HCT116 (cell line): ENCODE measurements around the gene UFSP2. TPM values are rescaled to one million over a fixed set of nuclear protein-coding genes. Genes with fewer than 3 reads are reported as not detected.

Source experiments
- ATAC-seq: fragments of 200-7000 bp; cut with Tn5 transposase; 2 replicates; pipeline ENCODE4 v1.9.1; 2020; ENCODE audit warnings: mild to moderate bottlenecking, moderate library complexity
- BruUV-seq: library from RNA; stranded (reverse); fragments of 400-500 nt; replicated peaks from 2 replicates; lab custom pipeline; 2021; lab: Mats Ljungman, UMichigan
- CTCF ChIA-PET: fragments of 300-600 bp; sonication (Branson Sonifier 250); formaldehyde crosslinking; loops from one replicate; lab custom pipeline; 2021; ENCODE audit warnings: antibody characterized with exemption; lab: Charles Lee
- POLR2A ChIA-PET: fragments of 300-600, 350-600 bp; sonication (Branson Sonifier 250); formaldehyde crosslinking; loops from one replicate; lab custom pipeline; 2021; ENCODE audit warnings: antibody characterized with exemption; lab: Charles Lee
- RAD21 ChIA-PET, 2 experiments: fragments of 300-600 bp; sonication (Branson Sonifier 250); formaldehyde crosslinking; loops; one replicate each; lab custom pipeline; 2023; ENCODE audit warnings: low total read pairs in 2 of 2; ENCODE audit not compliant: uncharacterized antibody in 2 of 2, unreplicated experiment in 2 of 2, low non-redundant PET in 1 of 2; lab: Charles Lee
- DNase-seq: peaks from one replicate; pipeline ENCODE4 v3.0.0-alpha.2; 2010; ENCODE audit warnings: low read depth, low spot score
- H2AFZ ChIP-seq: fragments of 200-600 bp; shearing (Covaris generic), sonication (generic); 2 replicates; pipeline ENCODE4 v1.6.1; 2017; ENCODE audit warnings: low read depth, mixed run types, mixed read lengths, antibody characterized with exemption, low read length; ENCODE audit not compliant: poor library complexity, severe bottlenecking
- H3K27ac ChIP-seq: 2 replicates; pipeline ENCODE4 v1.5.1; 2012; ENCODE audit warnings: low read depth, low read length
- H3K27me3 ChIP-seq: fragments of 200-600 bp; sonication (generic); 2 replicates; pipeline ENCODE4 v1.6.1; 2016; ENCODE audit warnings: mixed run types, low read length, mixed read lengths; ENCODE audit not compliant: insufficient read depth
- H3K36me3 ChIP-seq, 2 experiments: fragments of 200-500 bp in 1 of 2; fragments of 200-600 bp in 1 of 2; sonication (Bioruptor generic) in 1 of 2; sonication (generic) in 1 of 2; 2 replicates each; pipeline versions ENCODE4 v1.5.1 to v1.6.1; 2014 to 2016; ENCODE audit warnings: low read length in 2 of 2, inconsistent platforms in 1 of 2, mixed read lengths in 1 of 2, mixed run types in 1 of 2; ENCODE audit not compliant: insufficient read depth in 2 of 2, control insufficient read depth in 1 of 2
- H3K4me1 ChIP-seq, 2 experiments: fragments of 200-600 bp in 1 of 2; sonication (generic) in 1 of 2; 2 replicates each; pipeline versions ENCODE4 v1.5.1 to v1.6.1; 2012 to 2017; ENCODE audit warnings: low read length in 2 of 2, inconsistent platforms in 1 of 2, mild to moderate bottlenecking in 1 of 2, mixed read lengths in 1 of 2, mixed run types in 1 of 2, moderate library complexity in 1 of 2; ENCODE audit not compliant: insufficient read depth in 2 of 2, control insufficient read depth in 1 of 2
- H3K4me2 ChIP-seq: fragments of 200-600 bp; sonication (generic); 2 replicates; pipeline ENCODE4 v1.6.1; 2017; ENCODE audit warnings: mixed run types, low read length, mixed read lengths
- H3K4me3 ChIP-seq, 2 experiments: fragments of 200-600 bp in 1 of 2; sonication (generic) in 1 of 2; replicated peaks in 1 of 2; 2 replicates each; pipeline ENCODE4 v1.5.1; 2011 to 2016; ENCODE audit warnings: low read length in 2 of 2, control low read depth in 1 of 2, low read depth in 1 of 2, mild to moderate bottlenecking in 1 of 2, mixed read lengths in 1 of 2, mixed run types in 1 of 2
- H3K79me2 ChIP-seq: fragments of 200-600 bp; sonication (generic); 2 replicates; pipeline ENCODE4 v1.6.1; 2017; ENCODE audit warnings: mild to moderate bottlenecking, mixed run types, low read length, moderate library complexity, mixed read lengths; ENCODE audit not compliant: insufficient read depth
- H3K9ac ChIP-seq: fragments of 200-600 bp; sonication (generic); 2 replicates; pipeline ENCODE4 v1.6.1; 2016; ENCODE audit warnings: low read length, mixed read lengths
- H3K9me2 ChIP-seq: fragments of 200-600 bp; sonication (generic), shearing (Covaris generic); 2 replicates; pipeline ENCODE4 v1.6.1; 2017; ENCODE audit warnings: mixed run types, mild to moderate bottlenecking, moderate library complexity; ENCODE audit not compliant: insufficient read depth
- H3K9me3 ChIP-seq, 2 experiments: fragments of 200-500 bp in 1 of 2; fragments of 200-600 bp in 1 of 2; sonication (Bioruptor generic) in 1 of 2; sonication (generic) in 1 of 2; 2 replicates each; pipeline ENCODE4 v1.6.1; 2014 to 2017; ENCODE audit warnings: low read length in 2 of 2, mixed read lengths in 2 of 2, inconsistent platforms in 1 of 2, low read depth in 1 of 2, mild to moderate bottlenecking in 1 of 2, mixed run types in 1 of 2, moderate library complexity in 1 of 2; ENCODE audit not compliant: control insufficient read depth in 1 of 2, insufficient read depth in 1 of 2
- H4K20me1 ChIP-seq: fragments of 200-600 bp; sonication (generic), shearing (Covaris generic); 2 replicates; pipeline ENCODE4 v1.6.1; 2017; ENCODE audit warnings: mixed run types, mild to moderate bottlenecking, moderate library complexity; ENCODE audit not compliant: insufficient read depth
- ATF3 ChIP-seq: IDR thresholded peaks from 2 replicates; pipeline ENCODE4 v1.6.1; 2012
- CTCF ChIP-seq, 3 experiments: fragments of 200-600 bp in 1 of 3; sonication (generic) in 1 of 3; IDR thresholded peaks in 2 of 3; conservative IDR thresholded peaks in 1 of 3; 2 replicates each; pipeline ENCODE4 v1.5.1; 2012 to 2017; ENCODE audit warnings: low read depth in 2 of 3, low read length in 2 of 3, antibody characterized with exemption in 1 of 3, borderline replicate concordance in 1 of 3, control low read depth in 1 of 3, mild to moderate bottlenecking in 1 of 3, mixed read lengths in 1 of 3, mixed run types in 1 of 3, moderate library complexity in 1 of 3; ENCODE audit not compliant: insufficient read depth in 1 of 3
- EGR1 ChIP-seq: IDR thresholded peaks from 2 replicates; pipeline ENCODE4 v1.6.1; 2012; ENCODE audit warnings: low read depth
- EZH2 ChIP-seq: fragments of 200-600 bp; sonication (generic); IDR thresholded peaks from 2 replicates; pipeline ENCODE4 v1.6.1; 2017; ENCODE audit warnings: antibody characterized with exemption, mixed run types
- EZH2phosphoT487 ChIP-seq: fragments of 200-600 bp; IDR thresholded peaks from 2 replicates; pipeline ENCODE4 v1.6.1; 2018; ENCODE audit warnings: antibody characterized with exemption, borderline replicate concordance
- JUND ChIP-seq: IDR thresholded peaks from 2 replicates; pipeline ENCODE4 v1.6.1; 2012
- POLR2A ChIP-seq: IDR thresholded peaks from 2 replicates; pipeline ENCODE4 v1.7.0; 2011; ENCODE audit warnings: borderline replicate concordance; ENCODE audit not compliant: insufficient read depth, insufficient read length; ENCODE audit errors: extremely low read depth
- POLR2AphosphoS5 ChIP-seq: IDR thresholded peaks from 2 replicates; pipeline ENCODE4 v1.6.1; 2011; ENCODE audit warnings: mild to moderate bottlenecking, low read depth, low read length, moderate library complexity
- RAD21 ChIP-seq: IDR thresholded peaks from 2 replicates; pipeline ENCODE4 v1.6.1; 2012; ENCODE audit warnings: low read depth, mild to moderate bottlenecking
- SIN3A ChIP-seq: IDR thresholded peaks from 2 replicates; pipeline ENCODE4 v1.6.1; 2012; ENCODE audit warnings: low read depth
- ZFX ChIP-seq: fragments of 450-650 bp; IDR thresholded peaks from 2 replicates; pipeline ENCODE4 v1.6.1; 2017
- ZNF274 ChIP-seq: fragments of 200-500 bp; sonication (Bioruptor generic); IDR thresholded peaks from 2 replicates; pipeline ENCODE4 v1.6.1; 2014; ENCODE audit warnings: mild to moderate bottlenecking, low read depth, low read length, inconsistent platforms
- intact Hi-C: fragments of 100-400 bp; cut with micrococcal nuclease; formaldehyde crosslinking; loops from 2 replicates; pipeline ENCODE4 v1.10.0; 2022
- total RNA-seq: library from RNA; stranded (reverse); gene quantifications from one replicate; pipeline ENCODE4 v1.2.1, GENCODE V29; 2021; ENCODE audit not compliant: unreplicated experiment

The UFSP2 gene
- total RNA-seq, 1 experiment from 2014 or later, result 29.4 TPM

- Histone ChIP-seq H3K9ac (no peak overlapping the region), H3K27ac (no peak overlapping the region), H3K4me1 (peaks cover 2 to 12% of the 10 kb centered on the region in 2 experiments; a peak in 3 of 4 replicates), H3K4me2 (peak overlapping the region; percentile 89; the same call in 1 of the 2 replicates), H3K4me3 (no peak overlapping the region), H3K79me2 (no peaks in the 10 kb centered on the region), H2AFZ (no peak overlapping the region), H3K36me3 (no peaks in the 10 kb centered on the region), H3K9me2 (no peaks in the 10 kb centered on the region), H3K9me3 (no peaks in the 10 kb centered on the region), H3K27me3 (no peaks in the 10 kb centered on the region), H4K20me1 (no peaks in the 10 kb centered on the region)
- CTCF ChIA-PET, result no interaction called here
- ATAC-seq (no peak), DNase-seq (no peak)
- BruUV-seq, result no TSS peak
- intact Hi-C loops, result loop anchor here (2.0 to 5.0 kb wide), 2 partner anchors 119 to 568 kb away; no protein-coding TSS in a partner anchor
- no peak for TF ChIP-seq EZH2phosphoT487
- TF ChIP-seq POLR2AphosphoS5, result no peak
- no peak for TF ChIP-seq ZFX
- no peak for TF ChIP-seq CTCF (IDR thresholded peaks at IDR 0.05 in 2 of 3, conservative IDR thresholded peaks at IDR 0.05 in 1 of 3; ENCODE audit: borderline replicate concordance in 1 of 3, insufficient read depth in 1 of 3, low read depth in 2 of 3, low read length in 2 of 3)
- no peak for TF ChIP-seq RAD21
- TF ChIP-seq SIN3A, result no peak
- TF ChIP-seq POLR2A, result no peak
- RAD21 ChIA-PET, result no interaction called here
- POLR2A ChIA-PET, result no interaction called here
Observed at GRCh38 chr4:185469580-185470154, 43.9 kb upstream of the UFSP2 start.

- CTCF ChIA-PET, result no interaction called here
- intact Hi-C loops, result no loop called here
- Histone ChIP-seq H3K9me3 (no peaks in the 10 kb centered on the region), H3K36me3 (no peaks in the 10 kb centered on the region), H4K20me1 (no peaks in the 10 kb centered on the region), H3K79me2 (no peaks in the 10 kb centered on the region), H3K4me3 (no peak overlapping the region), H3K4me1 (peaks cover 2 to 12% of the 10 kb centered on the region in 2 experiments; a peak in 3 of 4 replicates), H3K27me3 (no peaks in the 10 kb centered on the region), H3K27ac (no peak overlapping the region), H2AFZ (no peak overlapping the region), H3K4me2 (no peak overlapping the region), H3K9me2 (no peaks in the 10 kb centered on the region), H3K9ac (no peak overlapping the region)
- TF ChIP-seq POLR2A (no peak), ZNF274 (no peak), SIN3A (no peak), ATF3 (no peak), JUND (no peak), EGR1 (no peak), EZH2 (no peak)
- POLR2A ChIA-PET, result no interaction called here
- ATAC-seq (no peak), DNase-seq (no peak)
- no TSS peak for BruUV-seq
- RAD21 ChIA-PET, result no interaction called here
Observed at GRCh38 chr4:185468999-185469398, 43.2 kb upstream of the UFSP2 start.
